TTC549 (cell line): ENCODE data around the gene PRKAG2.

Experiments
- FAIRE-seq: peaks from 2 replicates; lab custom pipeline; 2012; peaks lifted over from hg19 to GRCh38; lab: Jason Lieb, UNC

Gene PRKAG2

DNA sequence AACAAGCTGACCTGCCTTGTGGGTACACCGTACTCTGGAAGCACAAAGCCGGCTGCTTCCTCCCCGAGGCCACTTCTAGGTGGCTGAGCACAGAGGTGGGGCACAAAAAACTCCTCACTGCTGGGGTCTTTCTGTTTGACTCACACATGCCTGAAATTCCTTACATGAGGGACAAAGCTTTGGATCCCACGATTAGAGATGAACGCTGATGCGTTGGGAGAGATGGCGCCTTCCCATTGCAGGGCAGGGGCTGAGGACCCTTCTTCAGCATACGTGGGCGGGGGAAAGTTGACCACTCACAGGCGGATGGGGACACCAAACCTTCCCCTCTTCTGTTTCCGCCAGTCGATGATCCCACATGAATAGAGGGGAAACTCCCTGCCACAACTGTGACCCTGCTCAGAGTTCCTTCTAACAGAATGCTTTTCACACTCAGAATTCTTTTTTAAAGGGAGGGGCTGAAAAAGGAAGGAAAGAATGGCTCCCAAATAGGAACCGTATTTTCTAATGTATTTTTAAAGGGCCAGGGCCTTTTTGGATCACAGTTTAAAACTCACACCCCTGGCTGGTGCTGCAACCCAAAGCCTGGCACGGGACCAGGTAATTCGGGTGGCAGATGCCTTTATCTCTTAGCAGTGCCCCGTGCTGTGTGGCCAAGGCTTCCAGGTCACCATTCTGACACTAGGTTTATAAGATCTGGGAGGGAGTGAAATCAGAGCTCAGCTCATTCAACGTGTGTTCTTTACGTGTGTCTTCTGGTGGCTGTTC is 134.0 kb downstream of the PRKAG2 start:
- no peak for FAIRE-seq

DNA sequence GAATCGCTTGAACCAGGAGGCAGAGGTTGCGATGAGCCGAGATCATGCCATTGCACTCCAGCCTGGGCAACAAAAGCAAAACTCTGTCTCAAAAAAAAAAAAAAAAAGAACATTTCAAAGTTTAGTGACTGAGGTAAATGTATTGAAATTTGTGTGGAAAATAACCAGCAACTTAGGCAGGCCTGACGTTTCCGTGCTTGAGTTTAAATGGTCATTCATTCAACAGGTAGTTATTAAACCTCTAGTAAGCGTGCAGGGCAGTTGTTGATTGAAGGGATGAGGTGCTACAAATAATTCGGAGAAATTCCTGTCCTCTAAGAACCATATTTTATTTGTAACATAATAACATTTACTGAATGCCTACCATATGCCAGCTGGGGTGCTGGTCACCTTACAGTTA is 135.3 kb downstream of the PRKAG2 start:
- FAIRE-seq, result no peak

DNA sequence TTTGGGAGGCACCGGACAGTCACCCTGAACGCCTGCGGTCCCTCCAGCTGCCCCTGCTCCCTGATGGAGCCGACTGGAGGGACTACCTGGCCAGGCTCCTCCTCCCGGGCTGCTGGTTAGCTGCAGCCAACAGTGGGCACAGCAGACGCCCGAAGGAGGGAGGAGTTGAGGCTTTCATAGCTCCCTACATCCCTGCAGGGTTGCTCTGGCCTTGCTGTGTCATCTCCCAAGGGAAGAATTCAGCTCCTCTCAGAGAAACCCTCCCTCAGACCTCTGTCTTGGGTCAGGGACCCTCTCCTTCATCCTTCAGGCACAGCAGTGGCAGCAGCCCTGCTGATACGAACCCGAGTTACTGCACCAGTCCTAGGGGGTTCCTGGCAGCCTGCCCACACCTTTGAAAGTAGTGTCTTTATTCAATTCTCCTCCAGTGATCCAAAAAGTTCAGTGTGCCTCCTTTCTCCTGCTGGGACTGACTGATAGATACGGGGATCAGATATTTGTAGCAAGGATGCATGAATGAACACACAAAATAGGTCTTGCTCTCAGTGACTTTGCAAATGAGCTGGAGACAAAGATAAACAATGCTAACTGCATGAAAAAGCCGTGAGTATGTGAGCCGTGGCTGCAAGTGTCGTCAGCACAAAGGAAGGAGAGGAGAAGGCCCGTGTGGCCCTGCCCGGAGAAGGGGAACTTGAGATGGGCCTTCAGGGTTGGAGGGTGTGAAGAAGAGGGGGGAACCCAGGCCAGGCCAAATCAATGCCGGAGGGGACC is 136.6 kb downstream of the PRKAG2 start:
- no peak for FAIRE-seq

DNA sequence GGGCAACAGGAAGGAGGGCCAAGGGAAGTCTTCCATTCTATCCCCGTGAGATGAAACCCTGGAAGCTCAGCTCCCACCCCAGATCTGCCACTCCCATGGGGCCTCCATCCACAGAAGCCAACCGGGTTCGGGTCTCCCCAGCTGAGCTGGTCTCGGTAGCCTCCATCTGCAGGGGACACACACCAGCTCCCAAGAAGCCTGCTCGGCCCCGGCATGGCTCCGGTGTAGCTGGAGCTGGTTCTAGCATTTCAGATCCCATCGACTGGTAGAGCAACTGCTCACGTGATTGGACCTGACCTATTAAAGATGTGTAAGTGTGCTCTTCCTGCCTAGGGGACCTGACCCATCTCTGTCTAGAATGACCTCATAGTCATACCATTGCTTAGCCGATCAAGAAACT is 138.0 kb downstream of the PRKAG2 start:
- FAIRE-seq, result no peak

DNA sequence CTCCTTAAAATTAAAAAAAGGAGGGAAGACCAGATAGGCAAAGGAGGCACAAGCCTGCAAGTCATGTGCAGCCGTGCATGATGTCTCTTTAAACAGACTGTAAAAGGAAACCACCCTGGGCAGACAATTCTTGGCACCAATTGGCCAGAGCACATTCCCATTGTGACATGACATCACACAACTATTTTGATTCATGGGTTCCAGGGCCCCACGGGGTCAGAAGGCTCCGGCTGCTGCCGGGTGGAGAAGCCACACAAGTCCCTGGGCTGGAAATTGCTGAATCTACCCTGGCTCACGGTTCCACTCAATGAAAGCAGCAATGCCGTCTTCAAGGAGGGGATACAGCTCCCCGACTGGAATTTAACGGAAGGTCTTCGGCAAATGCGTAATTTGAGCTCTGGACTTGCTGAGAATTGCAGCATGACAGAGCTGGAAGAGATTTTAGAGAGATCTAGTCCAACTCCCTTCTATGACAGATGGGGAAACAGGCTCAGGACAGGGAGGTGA is 140.5 kb downstream of the PRKAG2 start:
- FAIRE-seq, result peak; percentile 82

DNA sequence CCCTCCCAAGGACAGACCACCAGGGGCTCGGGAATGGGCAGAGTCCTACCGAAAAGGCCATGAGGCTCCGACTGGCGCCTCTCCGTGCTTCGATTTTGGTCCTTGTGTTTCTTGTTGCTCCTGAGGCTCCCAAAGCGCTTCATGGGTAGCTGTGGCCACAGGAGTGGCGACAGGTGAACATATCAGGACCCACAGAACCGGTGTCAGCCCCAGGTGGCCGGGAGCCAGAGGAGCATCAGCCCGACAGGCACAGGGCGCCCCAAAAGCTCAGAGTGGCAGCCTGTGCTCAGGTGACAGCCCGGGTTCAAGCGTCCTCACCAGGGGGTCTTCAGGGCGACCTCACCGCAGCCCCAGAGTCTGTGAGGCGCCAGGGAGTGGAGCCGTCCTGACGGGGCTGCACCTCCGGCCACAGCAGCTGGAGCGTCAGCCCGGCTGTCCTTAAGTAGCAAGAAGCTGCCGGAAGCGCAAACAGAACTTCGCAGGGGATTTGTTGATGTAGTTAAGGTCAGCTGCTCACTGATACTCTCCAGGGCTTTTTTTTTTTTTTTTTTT is 141.0 kb downstream of the PRKAG2 start:
- FAIRE-seq, result no peak

DNA sequence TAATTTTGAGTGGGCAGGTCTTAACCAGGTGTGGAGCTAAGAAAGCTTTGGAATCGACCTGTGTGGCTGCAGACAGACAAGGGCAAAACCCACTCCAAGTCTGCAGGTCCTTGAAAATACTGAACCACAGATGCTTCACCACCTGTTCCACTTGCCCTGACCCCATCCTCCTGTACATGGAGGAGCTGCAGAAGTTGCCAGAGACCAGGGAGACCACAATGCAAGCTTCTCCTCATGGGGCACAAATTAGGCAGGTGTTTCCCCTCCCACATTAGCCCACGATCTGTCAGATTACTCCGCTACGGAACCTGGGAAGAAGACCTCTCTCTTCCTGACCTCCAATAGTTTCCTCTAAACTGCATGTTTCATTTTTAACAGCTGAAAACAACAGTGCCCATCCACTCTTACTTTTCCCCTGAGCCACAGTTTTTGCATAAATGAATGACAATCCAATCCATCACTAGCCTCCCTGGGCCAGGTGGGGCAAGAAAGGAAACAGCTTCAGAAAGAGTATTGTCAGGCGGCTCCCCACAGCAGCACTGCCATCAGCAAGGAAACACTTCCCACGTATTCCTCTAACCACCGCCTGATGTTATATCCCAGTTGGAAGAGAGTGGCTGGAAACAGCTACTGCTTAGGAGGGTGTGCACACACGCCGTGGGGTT is 141.6 kb downstream of the PRKAG2 start:
- no peak for FAIRE-seq

DNA sequence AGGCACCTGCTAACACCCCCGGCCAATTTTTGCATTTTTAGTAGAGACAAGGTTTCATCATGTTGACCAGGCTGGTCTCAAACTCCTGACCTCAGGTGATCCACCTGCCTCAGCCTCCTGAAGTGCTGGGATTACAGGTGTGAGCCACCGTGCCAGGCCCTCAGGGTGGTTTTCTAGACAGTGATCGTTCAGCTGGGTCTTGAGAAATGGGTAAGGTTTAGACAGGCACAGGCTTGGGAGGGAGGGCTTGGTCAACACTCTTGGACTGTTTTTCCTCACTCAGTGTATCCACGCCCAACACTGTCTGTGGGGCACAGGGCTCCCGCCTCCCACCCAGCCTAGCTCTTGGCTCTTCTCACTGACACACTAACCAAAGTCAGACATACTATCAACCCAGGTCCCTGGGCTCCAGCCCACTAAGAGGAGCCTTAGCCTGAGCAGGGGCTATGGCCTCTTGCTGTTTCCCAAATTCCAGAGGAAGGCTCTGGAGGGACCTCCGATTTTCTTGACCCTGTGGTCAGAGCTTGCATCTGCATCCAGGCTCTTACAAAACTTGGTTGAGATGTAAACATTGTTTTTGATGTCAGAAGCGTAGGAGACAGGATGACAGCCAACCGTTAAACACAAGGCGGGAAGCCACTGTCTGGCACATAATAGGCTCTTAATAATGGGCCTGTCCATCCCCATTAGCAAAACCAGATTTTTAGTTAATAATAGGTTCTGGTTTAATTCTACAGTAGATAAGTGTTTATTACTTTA is 143.9 kb downstream of the PRKAG2 start:
- no peak for FAIRE-seq

DNA sequence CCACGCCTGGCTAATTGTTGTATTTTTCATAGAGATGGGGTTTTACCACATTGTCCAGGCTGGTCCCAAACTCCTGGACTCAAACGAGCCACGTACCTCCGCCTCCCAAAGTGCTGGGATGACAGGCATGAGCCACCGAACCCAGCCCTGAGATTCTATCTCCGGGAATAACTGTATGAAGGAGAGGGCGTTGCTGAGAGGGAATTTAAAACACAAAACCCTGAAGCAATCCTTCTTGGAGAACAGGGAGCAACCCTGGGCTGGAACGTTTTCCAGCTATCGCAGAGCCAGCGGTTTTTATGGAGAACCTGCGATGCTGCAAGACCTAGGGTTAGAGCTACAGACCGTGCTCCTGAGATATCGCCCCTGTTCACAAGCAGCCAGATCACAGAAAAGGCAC is 144.6 kb downstream of the PRKAG2 start:
- FAIRE-seq, result no peak

DNA sequence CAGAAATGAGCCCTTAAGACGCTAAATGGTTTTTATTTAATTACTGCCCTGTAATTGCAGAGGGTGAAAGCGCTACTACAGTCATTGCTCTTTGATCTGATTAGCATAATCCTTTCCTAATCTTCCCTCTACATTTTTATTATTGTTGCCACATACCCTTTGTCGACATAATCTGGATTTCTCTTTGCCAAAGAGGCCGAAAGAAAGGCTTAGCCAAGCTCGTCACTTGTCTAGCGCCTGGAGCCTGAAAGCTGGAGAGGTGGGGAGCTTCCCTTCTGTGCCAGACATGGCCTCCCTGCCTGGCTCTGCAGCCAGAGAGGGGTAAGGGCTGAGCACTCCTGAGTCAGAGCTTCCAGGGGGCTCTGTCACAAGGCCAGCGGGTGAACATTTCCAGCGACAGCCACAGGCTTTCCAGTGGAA is 145.9 kb downstream of the PRKAG2 start:
- FAIRE-seq, result no peak

DNA sequence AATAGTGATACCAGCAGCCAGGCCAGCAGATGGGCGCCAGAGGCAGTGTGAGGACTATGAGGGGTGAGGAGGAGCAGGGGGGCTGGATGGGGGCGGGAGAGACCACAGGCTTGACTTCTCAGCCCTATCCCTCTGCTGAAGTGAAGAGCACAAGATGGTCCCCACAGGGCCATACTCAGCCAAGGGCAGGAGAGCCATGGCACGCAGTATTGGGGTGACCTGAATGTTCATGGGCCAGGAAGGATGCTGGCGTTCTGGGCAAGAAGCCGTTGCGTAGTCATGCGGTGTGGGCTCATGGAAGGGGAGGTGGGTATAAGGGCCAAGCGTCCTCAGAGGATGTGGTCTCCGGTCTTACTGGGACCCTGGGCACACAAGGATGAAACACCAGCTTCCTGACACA is 146.3 kb downstream of the PRKAG2 start:
- FAIRE-seq, result no peak

DNA sequence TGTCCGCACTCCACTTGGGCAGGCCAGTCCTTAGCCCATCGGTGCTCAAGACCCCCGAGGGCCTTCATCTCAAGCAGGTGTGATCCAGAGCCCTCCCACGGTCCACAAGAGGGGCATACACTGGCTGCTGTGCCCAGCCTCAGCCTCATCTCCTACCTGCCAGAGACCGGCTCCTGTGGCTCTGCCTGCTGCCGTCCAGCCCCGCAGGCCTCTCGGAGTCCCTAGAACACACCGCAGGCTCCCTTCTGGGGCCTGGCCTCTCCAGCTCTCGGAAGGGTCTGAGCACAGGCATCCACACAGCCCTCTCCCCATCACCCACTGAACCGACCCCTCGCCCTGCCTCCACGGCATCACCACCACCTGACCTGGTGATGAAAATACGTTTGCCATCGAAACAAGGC is 147.4 kb downstream of the PRKAG2 start:
- no peak for FAIRE-seq

DNA sequence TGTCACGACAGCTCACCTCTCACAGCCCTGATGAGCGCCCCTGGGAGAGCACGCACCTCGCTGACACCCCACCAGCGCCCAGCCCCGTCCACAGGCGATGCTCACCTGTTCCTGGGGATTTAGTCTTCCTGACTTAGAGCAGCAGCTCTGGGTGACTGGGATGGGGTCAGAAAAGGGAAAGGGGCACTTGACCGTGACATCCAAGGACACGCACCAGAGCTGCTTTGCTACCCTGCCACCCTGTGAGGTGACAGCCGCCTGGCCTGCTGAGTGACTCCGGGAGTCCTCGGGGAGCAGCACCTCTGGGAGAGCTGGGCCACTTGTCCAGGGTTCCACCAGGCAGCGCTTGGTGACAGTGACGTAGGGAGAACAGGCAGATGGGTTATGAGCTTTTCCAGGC is 148.2 kb downstream of the PRKAG2 start:
- no peak for FAIRE-seq

DNA sequence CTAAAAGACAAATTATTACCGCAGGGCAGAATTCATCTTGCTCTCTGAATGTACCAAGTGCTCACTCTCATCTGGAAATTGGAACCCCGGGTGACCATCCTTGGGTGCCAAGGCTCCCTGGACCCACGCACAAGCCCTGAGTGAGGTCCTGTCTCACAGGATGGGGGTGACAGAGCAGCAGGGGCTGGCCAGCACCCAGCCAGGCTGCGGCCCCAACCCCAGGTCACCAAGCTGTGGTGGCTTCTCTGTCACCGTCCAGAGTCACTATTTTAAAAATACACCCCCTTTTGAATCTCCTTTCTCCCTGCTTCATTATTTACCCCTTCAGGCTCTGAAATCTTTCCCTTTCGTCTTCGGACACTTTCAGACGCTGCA is 148.6 kb downstream of the PRKAG2 start:
- no peak for FAIRE-seq

DNA sequence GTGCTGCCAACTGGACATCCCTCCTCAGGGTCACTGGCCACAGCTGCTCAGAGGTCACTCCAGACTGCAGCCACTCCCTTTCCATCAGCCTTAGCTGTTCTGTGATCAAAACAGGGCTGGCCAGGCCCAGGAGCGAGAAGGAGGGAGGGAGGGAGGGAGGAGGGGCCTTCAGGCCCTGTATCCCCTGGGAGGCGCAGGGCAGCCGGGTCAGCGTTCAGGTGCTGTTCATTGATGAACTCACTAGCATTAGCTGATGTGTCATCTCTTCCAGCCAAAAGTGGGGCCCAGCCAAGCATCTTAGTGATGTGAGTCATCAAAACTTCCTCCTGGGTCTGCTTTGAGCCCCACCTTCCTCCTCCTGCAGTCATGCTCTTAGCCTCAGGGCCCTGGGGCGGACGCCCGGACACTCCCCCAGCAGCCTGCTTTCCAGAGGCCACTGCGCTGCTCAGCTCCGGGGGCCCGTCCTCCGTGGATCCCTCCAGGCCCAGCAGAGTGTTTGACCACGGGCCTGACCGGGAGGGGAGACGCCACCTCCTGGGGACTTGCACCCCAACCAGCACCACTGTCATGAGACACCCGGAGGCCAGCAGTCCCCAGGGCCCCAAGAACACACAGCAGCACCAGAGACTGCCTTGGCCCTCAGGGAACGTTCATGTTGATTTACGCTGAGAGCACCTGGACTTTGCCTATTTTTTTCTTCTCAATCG is 149.2 kb downstream of the PRKAG2 start:
- no peak for FAIRE-seq

DNA sequence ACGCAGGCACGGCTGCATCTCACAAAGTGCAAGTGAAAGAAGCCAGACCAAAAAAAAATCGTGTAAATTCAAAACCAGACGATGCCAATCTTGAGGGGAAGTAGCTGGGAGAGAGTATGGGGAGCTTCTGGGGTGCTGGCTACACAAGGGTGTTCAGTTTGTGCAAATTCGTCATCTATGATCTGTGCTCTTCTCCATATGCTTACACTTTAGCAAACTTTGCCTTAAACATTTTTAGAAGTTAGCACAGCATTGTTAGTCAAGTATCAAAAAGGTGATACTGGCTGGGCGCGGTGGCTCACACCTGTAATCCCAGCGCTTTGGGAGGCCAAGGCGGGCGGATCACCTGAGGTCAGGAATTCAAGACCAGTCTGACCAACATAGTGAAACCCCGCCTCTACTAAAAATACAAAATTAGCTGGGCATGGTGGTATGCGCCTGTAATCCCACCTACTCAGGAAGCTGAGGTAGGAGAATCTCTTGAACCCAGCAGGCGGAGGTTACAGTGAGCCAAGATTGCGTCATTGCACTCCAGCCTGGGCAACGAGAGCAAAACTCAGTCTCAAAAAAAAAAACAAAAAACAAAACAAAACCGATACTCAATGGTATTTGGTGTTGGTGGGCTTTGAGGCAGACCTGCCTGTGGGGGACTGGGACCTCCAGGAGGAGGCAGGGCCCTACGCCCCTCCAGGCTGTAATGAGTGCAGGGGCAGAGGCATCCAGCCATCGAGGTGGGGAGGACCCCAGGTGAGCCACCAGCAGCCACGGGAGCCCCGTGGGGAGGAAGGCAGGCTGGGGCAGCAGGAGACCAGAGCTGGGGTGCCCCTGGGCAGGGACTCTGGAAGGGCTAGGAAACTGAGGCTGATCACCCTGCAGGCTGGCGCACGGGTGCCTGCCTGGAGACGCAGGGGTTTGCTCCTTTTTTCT is 150.0 kb downstream of the PRKAG2 start:
- FAIRE-seq, result no peak

DNA sequence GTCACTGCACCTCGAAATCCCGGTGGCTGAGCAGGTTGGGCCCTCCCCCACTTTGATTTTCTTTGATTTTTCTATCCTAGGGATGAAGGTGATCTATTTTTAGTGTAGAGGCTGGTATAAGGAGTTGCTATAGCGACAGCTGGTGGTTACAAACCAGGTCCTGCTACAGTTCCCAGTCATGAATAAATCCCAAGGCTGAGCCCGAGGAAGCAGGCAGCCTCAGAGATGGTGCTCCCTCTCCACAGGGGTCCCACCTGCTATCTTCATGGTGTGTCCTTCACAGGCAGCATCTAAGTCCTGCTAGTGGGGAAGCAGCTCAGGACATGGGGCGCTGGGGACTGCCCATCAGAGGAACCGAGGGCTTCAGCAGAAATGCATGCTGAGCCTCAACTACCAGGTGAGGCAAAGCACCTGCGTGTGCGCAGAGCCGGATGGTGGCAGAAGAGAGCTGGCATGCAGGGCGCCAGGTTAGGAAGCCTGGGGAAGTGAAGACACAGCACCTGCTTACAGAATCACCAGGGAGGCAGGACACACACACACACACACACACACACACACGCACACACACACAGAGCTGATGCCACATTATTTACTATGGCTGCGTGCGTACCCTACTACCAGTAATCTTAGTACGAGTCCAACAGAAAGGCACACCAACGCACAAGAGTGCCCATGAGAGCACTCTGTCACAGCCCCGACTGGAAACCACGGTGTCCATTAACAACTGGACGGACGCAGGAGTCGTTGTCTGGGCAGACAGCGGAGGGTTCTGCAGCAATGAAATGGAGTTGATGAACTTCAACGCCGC is 150.9 kb downstream of the PRKAG2 start:
- no peak for FAIRE-seq

DNA sequence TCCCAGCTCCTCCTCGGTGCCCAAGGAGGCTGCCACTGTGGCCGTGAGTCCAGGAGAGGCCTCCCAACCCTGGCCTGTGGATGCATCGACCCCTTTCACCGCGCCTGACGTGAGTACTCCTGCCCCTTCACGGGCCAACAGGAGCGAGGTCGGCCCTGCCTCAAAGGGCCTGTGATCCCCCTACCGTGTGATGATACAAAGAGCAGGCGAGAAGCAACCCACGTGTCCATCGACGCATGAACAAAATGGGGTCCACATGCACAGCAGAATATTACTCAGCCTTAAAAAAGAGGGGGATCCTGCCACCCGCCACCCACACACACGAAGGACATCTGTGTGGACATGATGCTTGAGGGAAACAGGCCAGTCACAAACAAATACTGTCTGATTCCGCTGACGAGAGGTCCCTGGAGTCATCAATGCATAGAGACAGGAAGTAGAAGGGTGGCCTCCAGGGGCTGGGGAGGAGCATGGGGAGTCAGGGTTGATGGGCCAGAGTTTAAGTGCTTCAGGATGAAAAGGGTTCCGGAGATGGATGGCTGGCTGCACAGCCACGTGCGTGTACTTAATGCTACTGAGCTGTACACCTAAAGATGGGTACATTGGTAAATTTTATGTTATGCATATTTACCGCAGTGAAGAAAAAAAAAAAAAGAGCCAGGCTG is 151.9 kb downstream of the PRKAG2 start:
- no peak for FAIRE-seq
